ENCODE data around the gene NBPF4.

DNA sequence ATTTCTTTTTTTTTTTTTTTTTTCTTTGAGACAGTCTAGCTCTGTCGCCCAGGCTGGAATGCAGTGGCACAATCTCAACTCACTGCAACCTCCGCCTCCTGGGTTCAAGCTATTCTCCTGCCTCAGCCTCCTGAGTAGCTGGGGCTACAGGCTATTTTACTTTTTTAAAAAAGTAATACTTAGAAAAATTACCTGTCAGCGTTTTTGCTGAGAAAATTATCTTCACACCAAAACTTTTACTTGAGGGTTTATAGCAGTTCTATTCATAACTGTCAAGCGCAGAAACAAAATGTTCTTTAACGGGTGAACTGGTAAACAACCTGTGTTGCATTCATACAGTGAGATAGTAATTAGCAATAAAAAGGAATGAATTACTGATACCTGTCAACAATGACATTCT is 42.2 kb downstream of the NBPF4 start:
- no peak for TF ChIP-seq POLR2AphosphoS5 (IDR thresholded peaks at IDR 0.05)
- TF ChIP-seq, protein P1, sequence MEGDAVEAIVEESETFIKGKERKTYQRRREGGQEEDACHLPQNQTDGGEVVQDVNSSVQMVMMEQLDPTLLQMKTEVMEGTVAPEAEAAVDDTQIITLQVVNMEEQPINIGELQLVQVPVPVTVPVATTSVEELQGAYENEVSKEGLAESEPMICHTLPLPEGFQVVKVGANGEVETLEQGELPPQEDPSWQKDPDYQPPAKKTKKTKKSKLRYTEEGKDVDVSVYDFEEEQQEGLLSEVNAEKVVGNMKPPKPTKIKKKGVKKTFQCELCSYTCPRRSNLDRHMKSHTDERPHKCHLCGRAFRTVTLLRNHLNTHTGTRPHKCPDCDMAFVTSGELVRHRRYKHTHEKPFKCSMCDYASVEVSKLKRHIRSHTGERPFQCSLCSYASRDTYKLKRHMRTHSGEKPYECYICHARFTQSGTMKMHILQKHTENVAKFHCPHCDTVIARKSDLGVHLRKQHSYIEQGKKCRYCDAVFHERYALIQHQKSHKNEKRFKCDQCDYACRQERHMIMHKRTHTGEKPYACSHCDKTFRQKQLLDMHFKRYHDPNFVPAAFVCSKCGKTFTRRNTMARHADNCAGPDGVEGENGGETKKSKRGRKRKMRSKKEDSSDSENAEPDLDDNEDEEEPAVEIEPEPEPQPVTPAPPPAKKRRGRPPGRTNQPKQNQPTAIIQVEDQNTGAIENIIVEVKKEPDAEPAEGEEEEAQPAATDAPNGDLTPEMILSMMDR (IDR thresholded peaks at IDR 0.05): no peak

Measured in sigmoid colon (tissue), 4 donors.